ENCODE results near the gene MALRD1.

The MALRD1 gene

DNA sequence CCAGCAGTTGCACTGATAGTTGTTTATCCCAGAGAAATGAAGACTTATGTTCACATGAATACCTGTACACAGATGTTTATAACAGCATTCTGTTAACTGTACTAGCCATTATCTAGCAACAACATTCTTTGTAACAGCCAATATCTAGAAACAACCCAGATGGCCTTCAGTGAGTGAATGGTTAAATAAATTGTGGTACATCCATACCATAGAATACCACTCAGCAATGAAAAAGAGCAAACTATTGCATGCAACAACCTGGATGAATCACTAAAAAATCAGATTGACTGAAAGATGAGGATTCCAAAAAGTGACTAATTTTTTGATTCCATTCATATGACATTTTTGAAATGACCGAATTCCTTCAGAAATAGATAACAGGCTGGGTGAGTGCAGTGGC lies 360.3 kb downstream of the MALRD1 start:
- no peak for DNase-seq

DNA sequence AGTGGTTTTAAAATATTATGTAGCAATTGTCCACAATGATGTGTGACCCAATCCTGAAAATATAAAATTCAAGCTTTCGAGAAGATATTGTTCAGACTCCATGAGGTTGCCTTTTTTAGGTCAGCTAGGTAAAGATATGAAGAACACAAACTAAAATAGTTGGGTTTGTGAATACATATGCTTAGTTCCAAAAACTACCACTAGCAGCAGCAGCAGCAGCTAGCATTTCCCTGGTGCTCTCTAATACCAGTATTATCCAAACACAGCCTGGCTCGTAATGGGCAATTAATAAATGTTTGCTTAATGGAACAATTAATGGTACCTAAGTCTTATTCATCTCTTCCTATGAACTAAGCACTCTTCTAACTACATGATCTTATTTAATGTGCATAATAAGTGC lies 362.5 kb downstream of the MALRD1 start:
- no peak for DNase-seq

DNA sequence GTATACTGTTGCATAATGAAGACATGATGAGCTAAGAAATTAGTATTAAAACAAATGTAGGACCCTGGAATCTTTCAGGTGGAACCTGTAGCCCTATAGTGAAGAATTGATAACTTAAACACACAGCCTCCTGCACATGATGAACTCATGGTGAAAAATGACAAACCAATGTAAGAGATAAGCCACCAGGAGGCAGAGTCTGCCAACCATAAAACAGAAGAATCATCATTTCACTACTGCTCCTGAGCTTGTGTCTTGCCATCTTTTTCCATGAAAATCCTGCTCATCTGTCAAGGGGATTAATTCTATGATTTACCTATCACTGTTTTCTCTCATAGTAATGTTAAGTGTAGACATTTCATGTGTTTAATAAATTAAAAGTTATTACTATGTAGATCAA lies 363.9 kb downstream of the MALRD1 start:
- peak; percentile 26 for DNase-seq

DNA sequence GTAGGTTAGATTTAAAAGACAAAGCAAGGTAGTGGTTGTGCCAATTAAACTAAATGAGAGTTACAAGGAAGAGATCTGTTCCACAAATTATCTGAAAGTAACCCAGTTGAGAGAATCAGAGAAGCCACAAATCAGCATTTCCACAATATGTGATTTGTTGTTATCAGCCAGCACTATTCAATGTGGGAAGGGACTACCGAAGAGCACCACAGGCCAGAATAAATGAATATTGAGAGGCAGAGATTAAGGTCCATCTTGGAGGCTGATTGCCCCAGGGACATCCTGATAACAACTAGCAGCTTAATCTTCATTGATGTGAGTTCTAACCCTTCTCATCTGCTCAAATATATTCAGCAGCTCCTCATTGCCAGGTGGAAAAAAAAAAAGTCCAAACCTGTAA lies 367.6 kb downstream of the MALRD1 start:
- no peak for DNase-seq

DNA sequence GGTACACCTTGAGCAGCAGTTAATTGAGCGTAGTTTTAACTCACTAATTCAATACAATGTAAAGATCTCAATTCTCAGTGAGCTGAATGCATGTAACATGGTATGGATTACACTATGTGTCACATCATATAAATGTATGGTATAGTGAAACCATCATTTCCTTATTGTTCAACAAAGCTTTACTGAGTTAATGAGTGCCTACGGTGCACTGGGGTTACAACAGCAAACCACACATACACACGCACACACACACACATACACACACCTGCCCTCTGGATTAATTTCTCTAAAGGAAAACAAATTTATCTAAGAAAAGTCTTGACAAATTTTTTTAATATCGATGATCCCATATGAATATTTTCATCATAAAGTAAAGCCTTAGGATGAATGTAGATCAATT lies 369.1 kb downstream of the MALRD1 start:
- DNase-seq = no peak

DNA sequence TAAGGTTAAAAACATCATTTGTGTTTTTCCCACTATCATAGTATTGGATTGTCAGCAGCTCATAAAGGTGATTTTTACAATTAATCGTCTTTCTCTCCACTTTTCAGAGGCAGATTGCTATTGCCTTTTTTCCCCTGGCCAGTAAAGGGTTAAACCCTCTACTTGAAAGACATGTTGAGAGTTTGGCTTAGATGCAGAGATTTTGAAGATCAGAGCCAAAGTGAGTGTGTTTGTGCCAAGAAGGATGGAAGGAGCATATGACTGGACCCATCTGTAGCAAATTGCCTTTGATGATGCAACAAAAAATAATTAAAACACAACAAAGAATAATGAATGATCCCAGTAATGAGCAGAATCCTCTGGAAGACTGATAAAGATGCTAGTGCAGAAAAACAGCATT lies 373.1 kb downstream of the MALRD1 start:
- no peak for DNase-seq

DNA sequence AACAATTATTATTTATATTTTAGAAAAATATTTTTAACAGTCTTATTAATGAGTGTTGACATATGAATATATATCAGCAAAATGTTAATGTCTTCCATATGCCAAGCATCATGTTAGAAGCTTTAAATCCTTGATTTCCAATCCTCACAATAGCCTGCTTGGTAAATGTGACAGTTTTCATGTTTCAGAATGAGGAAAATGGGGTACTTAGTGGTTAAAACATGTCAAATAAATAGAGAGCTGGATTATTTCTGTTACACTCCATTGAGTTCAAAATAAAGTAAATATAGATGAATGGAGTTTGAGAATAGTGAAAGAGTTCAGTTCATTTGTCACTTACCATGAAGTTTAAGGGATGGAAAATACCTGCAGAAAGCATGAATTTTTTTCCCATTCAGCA lies 377.4 kb downstream of the MALRD1 start:
- DNase-seq = no peak

DNA sequence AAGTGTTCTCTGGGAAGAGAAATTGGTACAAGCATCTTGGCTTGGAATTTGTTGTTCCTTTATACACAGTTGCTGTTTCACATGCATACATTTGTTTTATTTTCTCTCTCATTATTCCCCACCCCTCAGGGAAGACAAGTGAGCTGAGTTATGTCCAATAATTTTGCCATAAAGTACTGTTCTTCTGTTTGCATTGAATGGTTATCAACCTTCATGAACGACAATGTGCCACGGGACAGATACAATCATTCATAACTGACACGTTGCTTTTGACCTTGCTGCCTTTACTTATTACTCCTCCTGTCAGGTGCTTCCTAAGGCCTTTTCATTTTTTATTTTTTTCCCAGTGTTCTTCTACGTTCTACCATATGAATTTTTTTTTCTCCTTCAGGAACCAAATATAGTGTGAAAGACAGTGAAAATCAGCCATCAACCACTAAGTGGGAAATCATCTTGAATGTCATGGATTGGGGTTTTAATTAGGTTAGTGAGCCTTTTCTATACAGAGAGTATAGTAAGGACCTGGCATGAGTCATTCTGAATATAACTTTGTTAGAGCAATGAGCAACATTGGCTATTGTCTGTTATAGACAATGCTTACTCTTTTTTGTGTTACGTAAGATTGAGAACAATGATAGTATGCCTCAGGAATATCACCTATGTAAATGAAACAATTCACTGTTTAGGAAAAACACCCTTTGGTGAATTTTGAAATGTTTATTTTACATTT lies 383.2 kb downstream of the MALRD1 start:
- DNase-seq = no peak

DNA sequence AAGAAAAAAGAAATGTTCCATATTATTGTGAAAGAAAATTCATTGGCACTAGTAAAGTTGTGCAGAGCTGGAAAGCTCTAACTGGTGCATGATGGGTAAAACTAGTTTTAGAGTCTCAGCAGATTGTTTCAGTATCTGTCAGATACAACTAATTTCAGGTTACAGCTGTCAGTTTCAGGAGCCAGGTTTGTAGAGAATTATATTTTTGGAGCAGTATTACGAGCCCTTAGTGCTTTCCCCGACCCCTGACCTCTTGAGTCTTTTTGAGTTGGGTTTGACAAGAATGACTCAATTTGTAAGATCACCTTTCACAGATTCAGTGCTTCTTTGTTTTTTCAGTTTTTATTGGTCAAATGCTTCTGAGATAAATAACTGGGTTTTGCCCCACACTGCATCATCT lies 401.3 kb downstream of the MALRD1 start:
- no peak for DNase-seq

DNA sequence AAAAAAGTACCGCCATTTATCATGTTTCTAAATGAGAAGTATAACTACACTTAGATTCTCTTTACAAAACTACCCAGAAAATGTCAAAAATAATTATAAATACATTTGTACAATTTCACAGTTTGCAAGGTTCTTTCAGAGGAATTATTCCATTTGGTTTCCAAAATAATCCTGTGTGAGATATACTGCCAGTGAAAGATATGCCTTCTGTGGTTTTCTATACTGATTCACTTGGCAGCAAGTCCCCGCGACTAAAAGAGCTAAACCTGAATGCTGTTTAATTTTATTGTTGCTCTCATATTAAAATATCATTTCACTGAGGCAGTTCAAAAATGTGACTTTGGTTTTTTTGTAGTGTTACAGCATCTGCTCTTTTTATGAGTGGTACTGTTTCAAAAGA lies 402.8 kb downstream of the MALRD1 start:
- no peak for DNase-seq

DNA sequence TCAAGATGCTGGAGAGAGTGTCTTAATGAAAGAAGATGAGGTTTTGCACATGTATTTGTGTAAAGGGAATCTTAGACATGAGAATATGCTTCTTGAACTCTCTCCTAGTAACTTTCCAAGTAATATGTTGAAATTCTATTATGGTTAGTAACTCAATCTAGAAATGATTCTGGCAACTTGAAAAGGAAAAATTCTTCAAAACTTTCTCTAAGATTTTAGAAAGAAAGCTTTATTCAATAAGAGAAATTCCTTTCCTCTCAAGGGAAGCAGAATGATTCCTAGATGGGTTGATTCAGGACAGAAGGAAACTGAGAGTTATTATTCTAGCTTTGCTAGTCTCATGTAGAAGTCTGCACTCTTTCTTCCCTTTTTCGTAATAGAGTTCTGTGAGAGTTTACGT lies 403.3 kb downstream of the MALRD1 start:
- DNase-seq = no peak

DNA sequence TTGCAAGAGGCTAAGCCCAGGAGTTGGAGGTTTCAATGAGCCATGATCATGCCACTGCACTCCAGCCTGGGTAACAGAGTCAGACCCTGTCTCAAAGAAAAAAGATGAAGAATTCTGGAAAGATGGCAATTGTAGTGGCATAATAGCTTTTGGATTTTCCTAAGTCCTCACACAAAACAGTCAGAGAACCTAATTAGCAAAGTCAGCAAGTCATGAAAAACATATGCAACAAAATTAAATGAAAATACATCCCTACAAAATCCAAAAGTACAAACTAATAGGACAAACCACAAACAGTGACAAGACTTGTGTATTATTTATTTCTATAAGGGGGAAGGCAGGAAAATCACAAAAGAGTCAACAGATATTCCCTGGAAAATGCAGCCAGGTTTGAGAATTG lies 405.4 kb downstream of the MALRD1 start:
- DNase-seq = no peak

DNA sequence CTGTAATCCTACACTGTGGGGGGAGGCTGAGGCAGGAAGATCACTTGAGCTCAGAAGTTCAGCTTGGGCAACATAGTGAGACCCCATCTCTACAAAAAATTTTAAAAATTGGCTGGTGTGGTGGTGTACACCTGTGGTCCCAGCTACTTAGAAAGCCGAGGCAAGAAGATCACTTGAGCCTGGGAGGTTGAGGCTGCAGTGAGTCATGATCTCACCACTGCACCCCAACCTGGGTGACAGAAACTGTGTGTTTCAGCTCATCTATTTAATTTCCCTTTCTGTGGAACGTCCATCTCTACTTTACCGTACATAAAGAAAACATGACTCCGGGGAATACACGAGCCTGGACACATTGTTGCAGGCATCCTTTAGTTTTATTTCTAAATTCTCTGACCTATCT lies 413.0 kb downstream of the MALRD1 start:
- DNase-seq = no peak

DNA sequence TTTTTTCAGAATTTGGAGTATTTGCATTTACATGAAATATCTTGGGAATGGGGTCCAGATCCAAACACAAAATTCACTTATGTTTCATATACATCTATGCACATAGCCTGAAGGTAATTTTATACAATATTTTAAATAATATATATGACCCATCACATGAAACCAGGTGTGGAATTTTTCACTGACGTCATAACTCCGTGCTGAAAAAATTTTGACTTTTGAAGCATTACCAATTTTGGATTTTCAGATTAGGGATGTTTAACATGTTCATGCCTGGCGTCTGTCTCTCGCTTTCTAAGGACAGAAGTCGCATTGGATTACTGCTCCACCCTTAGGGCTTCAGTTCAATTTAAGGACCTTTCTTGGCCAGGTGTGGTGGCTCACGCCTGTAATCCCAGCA lies 418.1 kb downstream of the MALRD1 start:
- DNase-seq = no peak

DNA sequence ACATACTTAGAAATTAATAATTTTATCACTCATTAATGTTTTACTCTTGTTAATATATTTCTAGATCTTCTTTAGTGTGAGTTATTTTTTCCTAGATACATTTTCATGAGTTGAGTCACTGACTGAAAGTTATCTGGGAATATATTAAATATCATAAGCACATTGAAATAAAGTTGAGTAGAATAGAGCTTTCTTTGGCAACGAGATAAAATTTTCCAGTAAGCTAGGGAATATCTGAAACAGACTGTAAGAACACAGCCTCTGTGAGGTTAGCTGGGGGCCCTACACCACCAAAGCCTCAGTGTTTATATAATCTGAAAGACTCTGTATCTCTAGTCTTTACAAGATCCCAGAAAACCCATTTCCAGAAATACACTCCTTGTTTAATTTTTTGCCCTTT lies 419.8 kb downstream of the MALRD1 start:
- peak; percentile 6 for DNase-seq

DNA sequence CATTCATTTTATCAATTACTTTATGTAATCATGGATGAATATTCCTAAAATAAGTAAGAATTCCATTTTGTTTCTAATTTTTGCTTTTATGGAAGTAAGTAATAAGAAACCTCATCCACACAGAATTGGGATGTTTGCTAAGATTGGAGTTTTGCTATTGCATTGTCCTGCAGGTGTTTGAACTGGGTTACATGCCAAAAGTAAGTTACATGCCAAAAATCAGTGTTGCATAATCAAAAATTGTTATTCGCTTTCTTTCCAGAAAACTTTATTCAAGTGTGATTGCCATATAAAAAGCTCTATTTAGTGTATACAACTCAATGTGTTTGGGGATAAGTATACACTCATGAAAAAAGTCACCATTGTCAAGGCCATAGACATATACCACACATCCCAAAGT lies 420.9 kb downstream of the MALRD1 start:
- DNase-seq = no peak

DNA sequence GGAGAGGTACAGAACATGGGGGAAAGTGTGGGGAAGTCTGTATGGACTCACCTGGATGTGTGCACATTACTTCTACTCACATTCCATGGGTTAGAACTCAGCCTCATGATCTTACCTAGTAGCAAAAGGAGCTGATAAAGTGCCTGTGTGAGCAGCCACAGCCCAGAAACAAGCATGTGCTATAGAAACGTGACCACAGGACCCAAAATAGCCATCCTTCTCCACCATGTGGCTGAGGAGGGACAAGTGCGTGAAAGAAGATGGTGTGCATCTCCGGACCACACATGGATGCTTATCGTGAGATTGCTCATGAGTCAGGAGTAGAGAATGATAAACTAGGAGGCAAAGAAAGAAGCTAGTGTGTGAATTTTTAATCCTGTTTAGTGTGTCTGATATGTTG lies 431.3 kb downstream of the MALRD1 start:
- no peak for DNase-seq

DNA sequence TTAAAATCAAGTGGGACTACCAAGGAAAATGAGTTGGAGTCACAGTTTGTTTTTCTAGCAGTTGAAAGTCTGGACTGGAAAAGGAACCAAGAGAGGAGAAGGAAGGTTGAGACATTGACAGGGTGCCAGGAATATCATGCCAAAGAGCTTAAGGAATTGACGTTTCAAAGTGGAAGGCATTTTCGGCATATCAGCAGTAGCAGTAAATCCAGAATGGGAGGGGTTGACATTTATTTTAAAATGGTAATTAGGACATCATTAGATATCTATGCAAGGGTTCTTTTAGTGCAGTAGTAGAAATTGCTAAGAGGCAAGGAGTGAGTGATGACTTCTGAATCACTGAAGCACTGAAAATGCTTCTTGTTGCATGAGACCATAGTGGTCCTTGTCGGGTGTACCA lies 431.8 kb downstream of the MALRD1 start:
- DNase-seq = no peak

DNA sequence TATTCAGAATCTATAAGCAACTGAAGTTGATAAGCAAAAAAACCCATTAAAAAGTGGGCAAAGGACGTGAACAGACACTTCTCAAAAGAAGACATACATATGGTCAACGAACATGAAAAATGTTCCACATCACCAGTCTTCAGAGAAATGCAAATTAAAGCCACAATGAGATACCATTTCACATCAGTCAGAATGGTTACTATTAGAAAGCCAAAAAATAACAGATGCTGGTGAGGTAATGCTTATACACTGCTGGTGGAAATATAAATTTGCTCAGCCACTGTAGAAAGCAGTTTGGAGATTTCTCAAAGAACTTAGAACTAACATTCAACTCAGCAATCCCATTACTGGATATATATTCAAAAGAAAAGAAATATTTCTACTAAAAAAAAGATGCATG lies 434.8 kb downstream of the MALRD1 start:
- DNase-seq = no peak

DNA sequence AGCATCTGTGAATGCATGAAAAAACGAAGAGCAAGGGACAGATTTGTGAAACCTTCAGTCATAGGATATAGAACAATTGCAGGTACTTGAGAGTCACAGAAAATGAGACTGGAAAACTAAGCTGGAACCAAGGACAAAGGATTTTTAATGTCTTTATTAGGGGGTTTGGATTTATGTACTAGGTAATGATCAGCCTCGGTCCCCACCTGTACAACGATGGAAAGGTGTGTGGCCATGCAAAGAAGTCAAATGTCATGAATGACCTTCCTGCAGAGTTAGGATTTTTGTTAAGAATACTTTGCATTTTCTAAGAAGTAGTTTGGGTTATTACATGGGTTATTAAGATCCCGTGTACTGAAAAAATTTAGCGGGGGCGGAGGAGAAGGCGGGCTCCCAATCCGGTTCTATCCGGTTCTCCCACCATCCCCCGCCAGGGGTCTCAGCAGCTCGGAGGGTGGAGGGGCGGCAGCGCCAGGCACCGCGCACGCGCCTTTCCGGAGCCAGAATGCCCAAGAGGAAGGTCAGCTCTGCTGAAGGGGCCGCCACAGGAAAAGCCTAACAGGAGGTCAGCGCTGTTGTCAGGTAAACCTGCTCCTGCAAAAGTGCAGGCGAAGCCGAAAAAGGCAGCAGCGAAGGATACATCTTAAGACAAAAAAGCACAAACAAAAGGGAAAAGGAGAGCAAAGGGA lies 440.1 kb downstream of the MALRD1 start:
- DNase-seq = peak; percentile 28

DNA sequence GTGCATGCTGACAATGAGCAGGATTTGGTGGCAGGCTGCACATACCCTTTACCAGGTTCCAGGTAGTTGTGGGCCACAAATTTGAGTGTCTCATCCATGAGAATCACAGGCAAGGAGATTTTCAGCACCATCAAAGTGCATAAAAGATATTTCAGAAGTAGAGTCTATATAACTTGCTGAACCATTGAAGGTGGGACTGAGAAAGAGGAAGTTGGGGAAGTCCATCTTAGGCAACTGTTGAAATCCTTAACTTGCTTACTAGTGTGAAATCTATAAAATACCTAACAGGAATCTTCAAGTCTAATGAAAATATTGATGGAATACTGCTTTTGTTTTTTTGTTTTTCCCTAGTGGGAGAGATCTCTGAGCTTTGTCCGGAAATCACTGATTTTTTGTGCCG lies 442.6 kb downstream of the MALRD1 start:
- DNase-seq = no peak

DNA sequence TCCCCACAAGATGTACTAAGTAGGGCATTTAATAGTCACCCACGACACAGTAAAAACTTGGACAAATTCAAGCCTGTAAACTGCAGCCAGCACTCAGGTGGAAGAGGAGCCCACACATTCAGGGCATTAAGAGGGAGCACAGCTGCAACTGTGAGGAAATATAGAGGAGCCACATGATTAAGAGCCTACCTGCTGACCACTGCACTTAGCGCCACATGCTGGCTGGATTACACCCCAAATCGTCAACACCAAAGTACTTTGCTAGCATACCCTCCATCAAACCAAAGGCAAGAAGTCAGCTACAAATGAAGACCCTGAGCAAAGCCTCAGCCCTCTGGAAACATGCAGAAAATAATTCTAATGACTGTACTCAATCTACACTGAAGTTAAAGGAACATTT lies 445.3 kb downstream of the MALRD1 start:
- DNase-seq = no peak

DNA sequence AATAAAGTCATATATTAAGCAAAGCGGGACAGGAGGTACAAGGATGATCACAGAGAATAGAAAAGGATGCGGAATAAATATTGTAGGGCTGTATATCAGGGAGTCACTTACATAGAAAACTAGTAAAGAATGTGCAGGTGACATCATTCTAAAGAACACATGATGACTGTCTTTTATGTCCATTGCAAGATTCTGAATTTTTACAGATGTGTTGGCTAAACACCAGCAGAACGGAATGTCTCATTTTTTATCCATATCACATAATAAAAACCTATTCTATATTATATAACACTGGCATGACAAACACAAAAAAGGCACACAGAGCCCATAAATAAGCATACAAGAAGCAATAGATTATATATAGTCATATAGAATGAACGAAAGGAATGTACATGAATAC lies 448.4 kb downstream of the MALRD1 start:
- no peak for DNase-seq

DNA sequence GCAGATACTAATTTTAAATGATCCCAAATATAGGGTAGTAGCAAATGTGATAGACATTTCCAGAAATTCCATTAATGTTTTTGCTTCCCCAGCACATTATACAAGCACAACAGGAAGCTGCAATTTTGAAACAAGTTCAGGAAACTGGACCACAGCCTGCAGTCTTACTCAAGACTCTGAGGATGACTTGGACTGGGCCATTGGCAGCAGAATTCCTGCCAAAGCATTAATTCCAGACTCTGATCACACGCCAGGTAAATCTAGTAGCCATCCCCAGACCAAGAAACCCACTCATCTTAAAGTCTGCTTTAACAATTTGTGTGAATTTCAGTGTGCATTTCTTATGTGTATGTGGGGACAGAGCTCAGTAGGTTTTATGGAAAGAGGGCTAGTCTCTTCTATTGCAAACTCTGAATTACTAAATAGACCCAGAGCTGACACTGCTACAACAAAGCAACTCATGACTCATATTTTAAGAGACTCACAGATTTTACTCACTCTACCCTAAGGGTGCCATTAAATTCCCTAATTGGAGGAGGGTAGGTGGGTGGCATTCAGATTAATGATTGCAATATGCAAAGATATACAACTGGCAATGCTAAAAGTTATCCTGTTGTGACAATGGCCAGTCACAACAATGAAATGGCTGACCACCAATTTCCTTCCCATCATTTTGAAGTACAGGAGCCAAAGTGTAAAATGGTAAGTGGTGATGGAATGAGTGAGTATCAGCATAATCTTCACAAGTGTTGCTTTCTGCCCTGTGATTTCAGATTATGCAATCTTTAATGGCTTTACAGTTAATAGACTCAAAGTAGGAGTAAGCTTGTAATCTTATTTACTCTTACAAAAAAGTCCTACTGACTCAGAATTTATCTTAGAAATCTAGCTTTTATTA lies 450.0 kb downstream of the MALRD1 start:
- DNase-seq = peak; percentile 2

Measured in fibroblast of skin of right biceps (primary cell).